OCI-LY7 (cell line): Measurements from ENCODE around the gene NCF2.

Experiments
- CTCF ChIP-seq: fragments of 200-600 bp; sonication (generic); conservative IDR thresholded peaks from 2 replicates; pipeline ENCODE4 v1.5.1; 2014; ENCODE audit warnings: mild to moderate bottlenecking, antibody characterized with exemption, low read length, moderate library complexity, mixed read lengths
- EZH2phosphoT487 ChIP-seq: fragments of 200-600 bp; sonication (generic); IDR thresholded peaks from 2 replicates; pipeline ENCODE4 v1.6.1; 2018; ENCODE audit warnings: low read depth, borderline replicate concordance, mild to moderate bottlenecking, mixed run types, antibody characterized with exemption, low read length, moderate library complexity, mixed read lengths

- no peak for TF ChIP-seq CTCF
- no peak for TF ChIP-seq EZH2phosphoT487
Measured at GRCh38 chr1:183632964-183633363, 42.7 kb upstream of the NCF2 start.
